A549 treated with CpdA at 1 μM for 4 hours (cell line): ENCODE measurements around the gene AFMID. TPM values are rescaled to one million over a fixed set of nuclear protein-coding genes. Genes with fewer than 3 reads are reported as not detected.

Source experiments
- total RNA-seq: library from RNA; stranded (reverse); fragments of 200-300 nt; extraction: Qiagen RNA extraction; gene quantifications from 5 replicates; pipeline ENCODE4 v1.2.3, GENCODE V29; 2022; ENCODE audit warnings: low read depth

AFMID gene, protein sequence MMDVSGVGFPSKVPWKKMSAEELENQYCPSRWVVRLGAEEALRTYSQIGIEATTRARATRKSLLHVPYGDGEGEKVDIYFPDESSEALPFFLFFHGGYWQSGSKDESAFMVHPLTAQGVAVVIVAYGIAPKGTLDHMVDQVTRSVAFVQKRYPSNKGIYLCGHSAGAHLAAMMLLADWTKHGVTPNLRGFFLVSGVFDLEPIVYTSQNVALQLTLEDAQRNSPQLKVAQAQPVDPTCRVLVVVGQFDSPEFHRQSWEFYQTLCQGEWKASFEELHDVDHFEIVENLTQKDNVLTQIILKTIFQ
- total RNA-seq, result 41.9 to 63.1 TPM (median 42.2 TPM) in 5 replicates

DNA sequence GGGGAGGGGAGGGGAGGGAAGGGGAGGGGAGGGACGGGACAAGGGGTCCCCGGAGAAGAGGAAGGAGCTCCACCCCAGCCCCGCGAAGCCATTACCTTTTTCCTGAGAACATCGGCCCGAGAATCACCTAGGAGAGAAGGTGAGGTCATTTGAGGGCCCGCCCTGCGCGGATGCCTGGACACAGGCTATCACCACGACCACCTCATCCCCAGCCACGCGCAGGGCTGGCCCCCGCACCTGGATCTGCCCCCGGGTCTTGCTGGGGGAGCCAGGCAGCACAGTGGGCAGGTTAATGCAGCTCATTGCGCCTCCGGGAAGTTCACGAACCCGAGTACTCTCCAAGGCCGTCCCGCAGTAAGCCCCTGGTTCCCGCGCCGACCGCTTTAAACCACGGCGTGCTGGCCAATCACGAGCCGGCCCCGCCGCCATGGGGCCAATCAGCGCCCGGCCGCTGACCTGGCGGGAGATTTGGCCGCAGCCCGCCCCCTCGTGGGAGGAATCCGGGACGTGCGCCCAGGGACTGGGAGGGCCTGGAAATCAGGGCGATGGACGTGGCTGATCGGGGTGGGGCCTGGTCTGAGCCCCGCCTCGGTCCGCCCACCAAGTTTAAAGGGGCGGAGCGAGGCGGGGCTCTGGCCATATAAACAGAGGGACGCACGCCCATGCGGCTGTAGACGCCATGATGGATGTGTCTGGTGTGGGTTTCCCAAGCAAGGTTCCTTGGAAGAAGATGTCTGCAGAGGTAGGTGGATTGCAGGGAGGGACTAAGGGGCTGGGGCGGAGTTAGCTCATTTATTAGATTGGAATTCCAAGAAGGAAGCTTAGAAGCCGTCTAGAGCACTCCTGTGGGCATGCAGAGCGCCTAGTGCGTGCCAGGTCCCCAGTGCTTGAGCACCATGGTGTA, at the start of gene AFMID, which contains the start of gene TK1:
Gene AFMID, plus strand, starts transcription at position 671 of the 904 bp plus-strand sequence. Its CDS starts 9 bp downstream, at position 680.
Gene TK1, minus strand, starts transcription at position 361 of the 904 bp plus-strand sequence. Its CDS starts 58 bp downstream, at position 303.

GRCh38 chr17:78168242-78168902, 18.8 kb upstream of the AFMID start, which contains the start of gene SYNGR2:
Gene SYNGR2 (plus strand): TSS chr17:78168581. CDS start chr17:78168617, 36 bp downstream.

GRCh38 chr17:78214016-78214705, 27.0 kb downstream of the AFMID start, which contains the start of gene BIRC5:
Gene BIRC5 (plus strand): TSS chr17:78214253. CDS start chr17:78214317, 64 bp downstream.

DNA sequence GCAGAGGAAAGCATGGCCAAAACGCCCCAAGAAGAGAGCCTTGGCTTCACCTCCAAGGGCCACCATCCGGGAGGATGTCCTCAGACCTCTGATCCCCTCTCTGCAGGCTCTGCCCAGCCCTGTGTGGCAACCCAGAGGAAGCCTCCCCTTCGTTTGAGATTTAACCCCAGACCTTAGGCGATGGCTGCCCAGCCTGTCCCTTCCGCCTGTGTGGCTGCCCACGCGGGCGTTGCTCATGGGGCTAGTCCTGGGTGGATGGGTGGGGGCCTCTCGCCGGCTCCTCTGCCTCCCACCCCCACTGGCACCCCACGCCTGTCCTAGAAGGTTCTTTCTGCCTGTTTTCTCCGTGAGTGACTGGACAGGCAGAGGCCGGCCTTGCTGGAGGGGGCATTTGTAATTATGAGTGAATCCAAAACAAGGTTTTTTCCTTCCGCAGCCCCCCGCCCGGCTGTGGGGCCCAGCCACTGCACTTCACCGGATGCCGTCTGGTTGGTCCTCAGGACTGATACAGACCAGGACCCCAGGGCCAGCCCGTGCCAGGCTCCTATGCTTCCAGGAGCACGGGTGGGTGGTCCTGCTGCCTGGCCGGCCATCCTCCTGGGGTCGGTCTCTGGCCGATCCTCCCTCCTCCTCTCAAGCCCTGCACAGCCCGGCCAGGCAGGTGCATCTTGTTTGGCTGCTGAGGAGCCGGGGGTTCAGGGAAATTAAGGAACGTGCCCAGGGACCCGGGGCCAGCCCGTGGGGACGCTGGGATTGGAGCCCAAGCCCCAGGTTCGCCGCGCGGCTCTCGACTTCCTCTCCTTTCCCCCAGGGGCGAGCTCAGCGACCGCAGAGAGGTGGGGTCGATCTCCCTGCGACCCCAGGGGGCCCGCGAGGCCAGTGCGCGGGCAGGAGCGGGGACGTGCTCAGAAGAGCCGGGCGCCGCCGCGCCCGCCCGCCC, 44.1 kb downstream of the AFMID start, which contains the start of gene TMEM235:
Gene TMEM235, plus strand, starts transcription at position 636 of the 940 bp plus-strand sequence. CDS start 393 bp downstream, outside the sequence.

Other genes with a start within 250 kb of the AFMID start
- 1.4 to 2.5 TPM (median 2.4 TPM) in 5 replicates for gene TNRC6C, start 228.7 kb upstream of the AFMID start, total RNA-seq
- gene TMC6, start 58.6 kb upstream of the AFMID start, total RNA-seq, result 8.5 to 11.4 TPM (median 10.5 TPM) in 5 replicates
- 0.22 to 0.43 TPM (median 0.38 TPM) in 5 replicates for gene TMC8, start 56.6 kb upstream of the AFMID start, total RNA-seq
- not detected in 5 replicates for gene C17orf99, start 41.0 kb upstream of the AFMID start, total RNA-seq
- gene SYNGR2, start 18.8 kb upstream of the AFMID start, total RNA-seq, result 110 to 207 TPM (median 195 TPM) in 5 replicates
- gene TK1, start 310 bp upstream of the AFMID start, total RNA-seq, result 213 to 277 TPM (median 227 TPM) in 5 replicates
- gene BIRC5, start 26.9 kb downstream of the AFMID start, total RNA-seq, result 101 to 114 TPM (median 110 TPM) in 5 replicates
- gene TMEM235, start 44.3 kb downstream of the AFMID start, total RNA-seq, result not detected in 5 replicates
- 33.3 to 47.2 TPM (median 40.3 TPM) in 5 replicates for gene SOCS3, start 172.7 kb downstream of the AFMID start, total RNA-seq
- gene PGS1, start 191.3 kb downstream of the AFMID start, total RNA-seq, result 21.8 to 28.7 TPM (median 28.0 TPM) in 5 replicates